ENCODE measurements around the gene PJA1. TPM values are rescaled to one million over a fixed set of nuclear protein-coding genes. Genes with fewer than 3 reads are reported as not detected.

The PJA1 gene
- polyA plus RNA-seq, 2 of the 4 experiments (the other 2 are of a cell fraction), result 19.6 to 20.2 TPM

DNA sequence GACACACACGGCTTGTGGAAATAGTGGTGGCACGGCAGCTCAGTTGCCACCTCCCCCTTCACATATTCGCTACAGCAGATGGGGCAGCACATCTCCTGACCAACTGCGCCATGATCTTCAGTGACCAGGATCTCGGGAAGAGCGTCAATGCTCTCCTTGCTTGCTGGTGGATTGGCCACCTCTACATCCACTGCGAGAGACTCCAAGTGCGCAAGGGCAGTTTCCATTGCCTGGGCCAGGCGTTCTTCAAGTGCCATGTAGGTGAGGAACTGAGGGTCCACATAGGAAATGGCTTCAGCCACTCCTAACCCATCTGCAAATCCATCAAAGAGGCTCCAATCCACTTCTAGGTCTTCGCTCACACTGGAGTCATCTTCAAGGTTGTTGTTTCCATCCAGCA is 3.9 kb downstream of the PJA1 start:
- WGBS (ENCODE audit: missing lambda C conversion rate), result 94% methylated on average over 5 of the region's 10 CpGs
- DNase-seq (ENCODE audit: low read depth in 1 of 2, low spot score in 1 of 2), result no peak
- CTCF ChIA-PET, result no interaction called here

GRCh38 chrX:69158166-69158980 is 6.9 kb downstream of the PJA1 start:
- Histone ChIP-seq H3K9me3 (no peaks in the 10 kb centered on the region), H3K4me2 (peak overlapping the region; percentile 38; the same call in 1 of the 3 replicates), H3K4me3 (no peak overlapping the region), H3K27ac (no peak overlapping the region), H3K4me1 (peaks cover 5% of the 10 kb centered on the region; the same call in 1 of the 3 replicates)
- peak; percentile 94 to 99 for ATAC-seq
- FAIRE-seq, result no peak
- DNase-seq (ENCODE audit: low read depth in 1 of 2, low spot score in 1 of 2), result peak; percentile 44 to 63
- WGBS (ENCODE audit: missing lambda C conversion rate), result 44% methylated on average over 10 of the region's 13 CpGs
- TF ChIP-seq ZFP36 (IDR thresholded peaks at IDR 0.05; ENCODE audit: borderline replicate concordance, partially characterized antibody) (no peak), KDM5A (IDR thresholded peaks at IDR 0.05) (no peak), HMGXB4 (CRISPR knock-in tag; IDR thresholded peaks at IDR 0.05; ENCODE audit: borderline replicate concordance) (no peak), SMC3 (IDR thresholded peaks at IDR 0.05) (peak; percentile 37; the same call in 1 of the 3 replicates), RAD21 (conservative IDR thresholded peaks at IDR 0.05 in 1 of 2, IDR thresholded peaks at IDR 0.05 in 1 of 2) (peak in 1 of 2 experiments; percentile 22; a peak in 2 of 5 replicates), JUNB (IDR thresholded peaks at IDR 0.05) (no peak), CTCF (IDR thresholded peaks at IDR 0.05) (peak; percentile 45)
- ChIA-PET POLR2A (interaction anchor here (1.4 kb wide), 1 partner anchor 330 kb away, joined by 4 read pairs; the partner anchor contains the start of gene EFNB1), CTCF (interaction anchor here (0.6 to 2.0 kb wide), 12 partner anchors 8 to 336 kb away, joined by 3 to 6 read pairs (median 3); partner anchors contain the start of gene EFNB1)

More for the DNA sequence above, 3.9 kb downstream of the PJA1 start:
- Histone ChIP-seq H3K4me2 (no peak overlapping the region), H3K4me3 (no peak overlapping the region), H3K9me3 (no peaks in the 10 kb centered on the region), H3K4me1 (peaks cover 5% of the 10 kb centered on the region; the same call in 1 of the 3 replicates), H3K27ac (no peak overlapping the region)
- ATAC-seq (no peak), FAIRE-seq (no peak)
- TF ChIP-seq NFE2L2 (conservative IDR thresholded peaks at IDR 0.05; ENCODE audit: low read length), result no peak
- no peak for TF ChIP-seq MAX (IDR thresholded peaks at IDR 0.05)
- POLR2A ChIA-PET, result no interaction called here

DNA sequence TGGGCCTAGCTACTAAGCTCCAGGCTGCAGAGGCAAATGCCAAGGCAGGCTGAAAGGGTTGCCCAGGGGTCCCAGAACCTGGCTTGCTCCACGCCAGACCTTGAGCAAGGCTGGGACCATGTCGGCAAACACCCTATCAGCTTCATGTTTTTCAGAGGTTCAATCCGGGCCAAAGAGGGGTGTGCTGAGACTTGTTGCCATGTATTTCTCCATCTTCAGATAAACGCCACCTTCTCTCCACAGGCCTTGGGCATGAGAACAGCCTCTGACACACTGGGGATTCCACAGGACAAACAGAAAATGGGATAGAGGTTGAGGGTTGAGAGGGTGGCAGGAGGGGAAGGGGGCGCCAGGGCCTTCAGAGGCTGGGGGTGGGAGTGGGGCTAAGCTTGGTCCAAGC is 8.6 kb downstream of the PJA1 start:
- ATAC-seq, result no peak

DNA sequence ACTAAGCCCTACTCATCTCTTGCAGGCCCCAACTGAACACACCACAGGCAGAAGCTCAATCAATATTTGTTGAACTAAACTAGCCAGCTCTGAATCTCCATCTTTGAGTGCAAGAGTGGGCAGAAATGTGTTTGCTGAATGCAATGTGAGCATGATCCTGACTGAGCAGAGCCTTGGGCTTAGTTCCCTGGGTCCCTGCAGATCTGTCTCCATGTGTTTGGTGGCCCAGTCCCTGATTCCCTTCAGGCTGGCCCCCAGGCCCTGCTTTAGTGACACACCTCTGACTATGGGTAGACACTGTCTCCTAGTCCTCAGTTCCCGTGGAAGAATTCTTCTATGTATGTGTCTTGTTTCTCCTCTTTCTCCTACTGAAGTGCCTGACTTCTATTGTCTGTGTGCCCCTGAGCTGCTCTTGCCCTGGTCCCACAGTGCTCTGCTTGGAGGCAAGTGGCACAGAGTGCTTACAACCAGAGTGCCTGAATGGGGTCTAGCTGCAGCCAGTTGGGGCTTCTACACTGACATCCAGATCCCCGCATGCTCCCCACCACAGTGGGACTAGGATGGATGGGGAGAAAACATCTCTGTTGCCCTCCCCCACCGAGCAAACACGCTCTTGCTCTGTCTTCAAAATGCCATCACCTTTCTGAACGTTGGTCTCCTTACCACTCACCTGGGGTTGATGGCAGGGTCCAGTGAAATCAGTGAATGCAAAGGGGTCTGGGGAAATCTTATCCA is 9.3 kb downstream of the PJA1 start:
- ChIA-PET CTCF (interaction anchor here (1.5 kb wide), 1 partner anchor 22 kb away, joined by 5 read pairs; no protein-coding TSS in a partner anchor), POLR2A (no interaction called here)
- no peak for TF ChIP-seq CHD4 (IDR thresholded peaks at IDR 0.05; ENCODE audit: borderline replicate concordance)
- no peak for TF ChIP-seq MAZ (IDR thresholded peaks at IDR 0.05; ENCODE audit: borderline replicate concordance, low read depth, low read length)
- no peak for TF ChIP-seq CBX2 (IDR thresholded peaks at IDR 0.05; ENCODE audit: borderline replicate concordance, low read depth)
- no peak for TF ChIP-seq HOXB5 (CRISPR knock-in tag; IDR thresholded peaks at IDR 0.05)
- TF ChIP-seq, protein P1, sequence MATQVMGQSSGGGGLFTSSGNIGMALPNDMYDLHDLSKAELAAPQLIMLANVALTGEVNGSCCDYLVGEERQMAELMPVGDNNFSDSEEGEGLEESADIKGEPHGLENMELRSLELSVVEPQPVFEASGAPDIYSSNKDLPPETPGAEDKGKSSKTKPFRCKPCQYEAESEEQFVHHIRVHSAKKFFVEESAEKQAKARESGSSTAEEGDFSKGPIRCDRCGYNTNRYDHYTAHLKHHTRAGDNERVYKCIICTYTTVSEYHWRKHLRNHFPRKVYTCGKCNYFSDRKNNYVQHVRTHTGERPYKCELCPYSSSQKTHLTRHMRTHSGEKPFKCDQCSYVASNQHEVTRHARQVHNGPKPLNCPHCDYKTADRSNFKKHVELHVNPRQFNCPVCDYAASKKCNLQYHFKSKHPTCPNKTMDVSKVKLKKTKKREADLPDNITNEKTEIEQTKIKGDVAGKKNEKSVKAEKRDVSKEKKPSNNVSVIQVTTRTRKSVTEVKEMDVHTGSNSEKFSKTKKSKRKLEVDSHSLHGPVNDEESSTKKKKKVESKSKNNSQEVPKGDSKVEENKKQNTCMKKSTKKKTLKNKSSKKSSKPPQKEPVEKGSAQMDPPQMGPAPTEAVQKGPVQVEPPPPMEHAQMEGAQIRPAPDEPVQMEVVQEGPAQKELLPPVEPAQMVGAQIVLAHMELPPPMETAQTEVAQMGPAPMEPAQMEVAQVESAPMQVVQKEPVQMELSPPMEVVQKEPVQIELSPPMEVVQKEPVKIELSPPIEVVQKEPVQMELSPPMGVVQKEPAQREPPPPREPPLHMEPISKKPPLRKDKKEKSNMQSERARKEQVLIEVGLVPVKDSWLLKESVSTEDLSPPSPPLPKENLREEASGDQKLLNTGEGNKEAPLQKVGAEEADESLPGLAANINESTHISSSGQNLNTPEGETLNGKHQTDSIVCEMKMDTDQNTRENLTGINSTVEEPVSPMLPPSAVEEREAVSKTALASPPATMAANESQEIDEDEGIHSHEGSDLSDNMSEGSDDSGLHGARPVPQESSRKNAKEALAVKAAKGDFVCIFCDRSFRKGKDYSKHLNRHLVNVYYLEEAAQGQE (IDR thresholded peaks at IDR 0.05), result no peak
- TF ChIP-seq TP53 (CRISPR knock-in tag; IDR thresholded peaks at IDR 0.05), result no peak
- TF ChIP-seq FOXS1 (CRISPR knock-in tag; IDR thresholded peaks at IDR 0.05), result no peak
- no peak for TF ChIP-seq RAD21 (conservative IDR thresholded peaks at IDR 0.05 in 1 of 2, IDR thresholded peaks at IDR 0.05 in 1 of 2)
- TF ChIP-seq SREBF2 (IDR thresholded peaks at IDR 0.05), result no peak
- TF ChIP-seq GATA3 (IDR thresholded peaks at IDR 0.05; ENCODE audit: borderline replicate concordance), result no peak

More for the DNA sequence above, 8.6 kb downstream of the PJA1 start:
- ChIA-PET POLR2A (no interaction called here), CTCF (interaction anchor here (0.7 to 2.0 kb wide), 4 partner anchors 10 to 128 kb away, joined by 3 to 6 read pairs (median 4); no protein-coding TSS in a partner anchor)
- TF ChIP-seq ESRRA (IDR thresholded peaks at IDR 0.05; ENCODE audit: borderline replicate concordance, low read length) (no peak), HEYL (CRISPR knock-in tag; IDR thresholded peaks at IDR 0.05) (no peak), TP53 (CRISPR knock-in tag; IDR thresholded peaks at IDR 0.05) (no peak), ZNF302 (CRISPR knock-in tag; IDR thresholded peaks at IDR 0.05) (no peak)
- WGBS (ENCODE audit: missing lambda C conversion rate), result 81% methylated on average over 4 of the region's 5 CpGs
- H3K27ac ChIP-seq, result no peak overlapping the region
- peaks cover 10% of the 10 kb centered on the region; the same call in 1 of the 3 replicates for H3K4me1 ChIP-seq
- FAIRE-seq (no peak), DNase-seq (ENCODE audit: low read depth in 1 of 2, low spot score in 1 of 2) (no peak)
- H3K4me3 ChIP-seq, result no peak overlapping the region
- H3K4me2 ChIP-seq, result no peak overlapping the region
- H3K9me3 ChIP-seq, result no peaks in the 10 kb centered on the region

More for the DNA sequence above, 9.3 kb downstream of the PJA1 start:
- ATAC-seq (no peak), FAIRE-seq (no peak), DNase-seq (ENCODE audit: low read depth in 1 of 2, low spot score in 1 of 2) (no peak)
- Histone ChIP-seq H3K27ac (no peak overlapping the region), H3K9me3 (no peaks in the 10 kb centered on the region), H3K4me3 (no peak overlapping the region), H3K4me1 (peaks cover 12% of the 10 kb centered on the region; the same call in 1 of the 3 replicates), H3K4me2 (no peak overlapping the region)
- 74% methylated on average over 4 of the region's 5 CpGs for WGBS (ENCODE audit: missing lambda C conversion rate)
